ENCODE measurements around the gene JUP. TPM values are rescaled to one million over a fixed set of nuclear protein-coding genes. Genes with fewer than 3 reads are reported as not detected.
A peak's percentile ranks its signal among the peaks of the same experiment; 100 is the strongest.

The JUP gene
- total and polyA plus RNA-seq, 2 of the 4 experiments (the other 2 are of a cell fraction) = 12.9 to 27.3 TPM

- ChIA-PET CTCF (no interaction called here), POLR2A (ENCODE audit: unreplicated experiment) (no interaction called here)
- 20% methylated on average over 17 of the region's 58 CpGs; no CpG with 5 or more reads in 1 of the 2 experiments for WGBS, 2 experiments (ENCODE audit: extremely low coverage in 2 of 2, insufficient read length in 1 of 2)
Observed at GRCh38 chr17:41810659-41811548, 24.4 kb upstream of the JUP start.

More at GRCh38 chr17:41810659-41811548, 24.4 kb upstream of the JUP start:
- H2BK15ac ChIP-seq (ENCODE audit: low read depth, low read length) = peak overlapping the region; percentile 43; the same call in 1 of the 3 replicates
- peak overlapping the region; percentile 76 to 92; a peak in 2 of 4 replicates for H4K8ac ChIP-seq (ENCODE audit: low read depth in 2 of 2, low read length in 2 of 2)
- intact Hi-C loops (cut with micrococcal nuclease) = no loop called here
- peak overlapping the region; percentile 80 for H3K9ac ChIP-seq (ENCODE audit: low read depth, low read length)
- peaks cover 32% of the 10 kb centered on the region for H4K20me1 ChIP-seq (ENCODE audit: insufficient read depth, low read length)
- no peaks in the 10 kb centered on the region for H3K27me3 ChIP-seq (ENCODE audit: control insufficient read depth, insufficient read depth, low read length)
- H2BK5ac ChIP-seq (ENCODE audit: low read depth, low read length, poor library complexity, severe bottlenecking) = peak overlapping the region; percentile 91
- H2AFZ ChIP-seq (replicated peaks; ENCODE audit: low read length, poor library complexity) = peak overlapping the region; percentile 94
- H3K14ac ChIP-seq (replicated peaks; ENCODE audit: low read depth, low read length) = peak overlapping the region; percentile 87
- BruUV-seq (replicated peaks) = no TSS peak
- H3K4ac ChIP-seq (ENCODE audit: low read depth, low read length) = peak overlapping the region; percentile 89
- H4K91ac ChIP-seq (ENCODE audit: insufficient read depth, low read depth, low read length) = peak overlapping the region; percentile 88; the same call in 1 of the 2 replicates
- ATAC-seq (ENCODE audit: low read depth) (peak; percentile 0; the same call in 1 of the 2 replicates), DNase-seq (no peak)
- peak overlapping the region; percentile 88 for H3K4me2 ChIP-seq (ENCODE audit: low read depth, low read length)
- peak overlapping the region; percentile 55; the same call in 1 of the 2 replicates for H2BK120ac ChIP-seq (ENCODE audit: low read depth, low read length)
- peak overlapping the region; percentile 59 for H3K56ac ChIP-seq (ENCODE audit: extremely low read depth, insufficient read depth, low read length)
- H4K5ac ChIP-seq (ENCODE audit: low read depth, low read length) = peak overlapping the region; percentile 58
- H3K23ac ChIP-seq (ENCODE audit: low read depth, low read length) = peak overlapping the region; percentile 79
- peaks cover 20% of the 10 kb centered on the region for H3K4me1 ChIP-seq (ENCODE audit: control insufficient read depth, insufficient read depth, low read length)
- peak overlapping the region; percentile 88 for H3K4me3 ChIP-seq (ENCODE audit: insufficient read depth, low read depth, low read length)
- peaks cover 26% of the 10 kb centered on the region for H3K9me1 ChIP-seq (ENCODE audit: insufficient read depth, low read length)
- peak overlapping the region; percentile 88 for H2AK5ac ChIP-seq (ENCODE audit: low read depth, low read length)
- dilution Hi-C loops (cut with HindIII; ENCODE audit: low sequenced_read_pairs, unreplicated experiment) = no loop called here
- H3K36me3 ChIP-seq (ENCODE audit: control insufficient read depth, insufficient read depth, low read length) = peaks cover 20% of the 10 kb centered on the region
- peak overlapping the region; percentile 100 for H2AK9ac ChIP-seq (replicated peaks; ENCODE audit: low read depth, low read length, poor library complexity)
- in situ Hi-C loops (cut with MboI; ENCODE audit: low sequenced_read_pairs) = no loop called here
- TF ChIP-seq CTCF (conservative IDR thresholded peaks at IDR 0.05; ENCODE audit: low read depth, low read length) (no peak), USF2 (IDR thresholded peaks at IDR 0.05; ENCODE audit: low read depth, low read length) (no peak), RCOR1 (IDR thresholded peaks at IDR 0.05; ENCODE audit: insufficient replicate concordance, low read length) (no peak), FOS (IDR thresholded peaks at IDR 0.05; ENCODE audit: low read depth, low read length) (no peak), POLR2A (IDR thresholded peaks at IDR 0.05; ENCODE audit: low read depth, low read length) (no peak), MAFK (IDR thresholded peaks at IDR 0.05; ENCODE audit: low read depth, low read length) (no peak), SMC3 (IDR thresholded peaks at IDR 0.05; ENCODE audit: low read depth, low read length) (no peak), MAZ (IDR thresholded peaks at IDR 0.05; ENCODE audit: borderline replicate concordance, low read depth, low read length) (no peak), CEBPB (IDR thresholded peaks at IDR 0.05; ENCODE audit: low read depth, low read length) (no peak), CHD1 (IDR thresholded peaks at IDR 0.05; ENCODE audit: low read depth, low read length) (no peak), RAD21 (IDR thresholded peaks at IDR 0.05; ENCODE audit: low read length) (no peak)
- no peak overlapping the region for H2BK20ac ChIP-seq (ENCODE audit: low read depth, low read length)
- H3K79me1 ChIP-seq (ENCODE audit: low read depth in 1 of 2, low read length in 2 of 2) = peaks cover 18 to 82% of the 10 kb centered on the region in 2 experiments
- no peaks in the 10 kb centered on the region for H3K9me3 ChIP-seq (ENCODE audit: control insufficient read depth, insufficient read depth, low read length)
- peak overlapping the region; percentile 68 for H3K27ac ChIP-seq (ENCODE audit: insufficient read depth, low read length)
- no peak overlapping the region for H3K18ac ChIP-seq (ENCODE audit: low read depth, low read length)
